Measurements from ENCODE around the gene C1GALT1.

DNA sequence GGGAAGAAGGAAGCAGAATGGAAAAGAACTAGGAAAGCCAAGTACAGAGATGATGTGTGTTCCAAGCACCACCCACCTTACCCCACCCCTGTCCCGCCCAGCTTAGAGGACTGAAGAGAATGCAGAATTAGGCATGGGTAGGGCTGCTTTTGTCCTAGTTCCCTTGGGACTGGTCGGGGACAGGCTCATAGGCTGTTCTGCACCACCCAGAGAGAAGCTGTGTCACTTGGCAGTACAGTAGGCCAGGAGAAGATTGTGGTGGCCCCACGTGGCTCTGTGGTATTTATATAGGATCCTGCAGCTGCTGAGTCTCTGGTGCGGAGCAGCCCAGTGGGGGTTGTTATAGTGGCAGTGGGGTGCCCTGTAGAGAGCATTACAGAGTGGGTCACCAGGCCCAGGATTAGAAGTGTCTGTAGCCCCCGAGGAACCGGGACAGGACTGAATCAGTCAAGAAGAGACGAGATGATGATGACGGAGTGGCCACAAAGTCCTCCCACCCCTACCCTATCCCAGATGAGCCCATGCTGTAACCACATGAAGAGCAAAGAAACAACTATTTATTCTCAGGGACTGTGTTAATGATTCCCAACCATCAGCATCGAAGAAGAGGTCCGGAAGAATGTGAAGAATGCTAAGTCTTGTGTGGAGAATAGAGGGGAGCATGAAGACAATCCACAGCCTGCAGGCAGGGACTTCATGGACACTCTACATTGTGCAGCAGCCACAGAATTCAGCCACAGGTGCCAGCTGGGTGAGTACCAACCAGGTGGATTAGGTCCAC, 88.9 kb downstream of the C1GALT1 start:
- no peak for TF ChIP-seq TARDBP (IDR thresholded peaks at IDR 0.05)
- no peak for TF ChIP-seq ETV6 (IDR thresholded peaks at IDR 0.05; ENCODE audit: borderline replicate concordance in 1 of 2, low read depth in 2 of 2, low read length in 1 of 2)
- TF ChIP-seq ETV6 (CRISPR knock-in tag; IDR thresholded peaks at IDR 0.05; ENCODE audit: borderline replicate concordance): no peak
- no peak for TF ChIP-seq NFXL1 (CRISPR knock-in tag; IDR thresholded peaks at IDR 0.05)
- TF ChIP-seq USF2 (CRISPR knock-in tag; IDR thresholded peaks at IDR 0.05): no peak
- TF ChIP-seq CBFA2T3 (IDR thresholded peaks at IDR 0.05): no peak
- TF ChIP-seq HSF4 (CRISPR knock-in tag; IDR thresholded peaks at IDR 0.05; ENCODE audit: borderline replicate concordance): no peak
- TF ChIP-seq THAP7 (CRISPR knock-in tag; IDR thresholded peaks at IDR 0.05): no peak
- TF ChIP-seq ZC3H4 (CRISPR knock-in tag; IDR thresholded peaks at IDR 0.05; ENCODE audit: borderline replicate concordance): no peak
- TF ChIP-seq HOXB6 (CRISPR knock-in tag; IDR thresholded peaks at IDR 0.05; ENCODE audit: borderline replicate concordance): no peak
- no peak for TF ChIP-seq SP1 (CRISPR knock-in tag; IDR thresholded peaks at IDR 0.05)
- TF ChIP-seq ZBTB8A (IDR thresholded peaks at IDR 0.05; ENCODE audit: partially characterized antibody): no peak
- no peak for TF ChIP-seq ZNF224 (CRISPR knock-in tag; IDR thresholded peaks at IDR 0.05)

Data from K562 (cell line).